Lower lobe of right lung (tissue), 2 donors: ENCODE results near the gene AKT2. TPM values are rescaled to one million over a fixed set of nuclear protein-coding genes. Genes with fewer than 3 reads are reported as not detected.

Experiments
- ATAC-seq, 2 donors: fragments of 200-7000 bp; cut with Tn5 transposase; one replicate each; pipeline ENCODE4 v1.9.1; 2020 to 2022; ENCODE audit warnings: mild to moderate bottlenecking in 2 of 2, moderate library complexity in 2 of 2
- DNase-seq: peaks from one replicate; pipeline ENCODE4 v3.0.0-alpha.2; 2020
- H3K27ac ChIP-seq: fragments of 200-600 bp; one replicate; pipeline ENCODE4 v1.8.0; 2022
- H3K27me3 ChIP-seq: fragments of 200-600 bp; one replicate; pipeline ENCODE4 v1.8.0; 2022; ENCODE audit warnings: low read depth
- H3K36me3 ChIP-seq: fragments of 200-600 bp; one replicate; pipeline ENCODE4 v1.8.0; 2022; ENCODE audit warnings: mild to moderate bottlenecking
- H3K4me1 ChIP-seq: fragments of 200-600 bp; one replicate; pipeline ENCODE4 v1.8.0; 2022
- H3K4me3 ChIP-seq: fragments of 200-600 bp; one replicate; pipeline ENCODE4 v1.8.0; 2022; ENCODE audit warnings: mild to moderate bottlenecking
- H3K9me3 ChIP-seq: fragments of 200-600 bp; one replicate; pipeline ENCODE4 v1.8.0; 2022
- CTCF ChIP-seq: fragments of 200-600 bp; IDR thresholded peaks from one replicate; pipeline ENCODE4 v1.8.0; 2022; ENCODE audit warnings: antibody characterized with exemption, mild to moderate bottlenecking
- intact Hi-C: fragments of 100-400 bp; cut with DNase I; formaldehyde crosslinking; loops from one replicate; pipeline ENCODE4 v1.11.0; 2022
- total RNA-seq: library from RNA; stranded (reverse); fragmentation: NEBNext Ultra II Directional; extraction: Animal tissue kit (Norgen Biotek cat#: 25700); gene quantifications from one replicate; pipeline ENCODE4 v1.2.1, GENCODE V29; 2021
- donor health status: DM: no; HTN: yes; CAD: no; lungs with severe emphysema.

The AKT2 gene
- total RNA-seq, 1 donor from 2014 or later, result 102 TPM

DNA sequence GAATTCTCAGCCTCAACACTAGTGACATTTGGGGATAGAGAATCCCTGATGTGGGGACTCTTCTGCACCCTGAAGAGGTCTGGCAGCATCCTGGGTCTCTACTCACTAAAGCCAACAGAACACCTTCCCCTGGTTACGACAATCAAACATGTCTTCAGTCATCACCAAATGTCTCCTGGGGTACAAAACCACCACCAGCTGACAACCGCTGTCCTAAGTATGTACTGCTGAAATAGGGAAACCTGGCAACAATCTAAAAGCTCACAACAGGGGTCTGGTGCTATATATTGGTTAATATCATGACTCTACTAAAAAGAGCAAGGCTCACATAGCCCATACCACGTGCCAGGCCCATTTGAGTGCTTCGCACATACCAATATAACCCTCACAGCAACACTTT is 13.4 kb downstream of the AKT2 start:
- DNase-seq, result no peak
- H3K36me3 ChIP-seq, result peaks cover 5% of the 10 kb centered on the region

DNA sequence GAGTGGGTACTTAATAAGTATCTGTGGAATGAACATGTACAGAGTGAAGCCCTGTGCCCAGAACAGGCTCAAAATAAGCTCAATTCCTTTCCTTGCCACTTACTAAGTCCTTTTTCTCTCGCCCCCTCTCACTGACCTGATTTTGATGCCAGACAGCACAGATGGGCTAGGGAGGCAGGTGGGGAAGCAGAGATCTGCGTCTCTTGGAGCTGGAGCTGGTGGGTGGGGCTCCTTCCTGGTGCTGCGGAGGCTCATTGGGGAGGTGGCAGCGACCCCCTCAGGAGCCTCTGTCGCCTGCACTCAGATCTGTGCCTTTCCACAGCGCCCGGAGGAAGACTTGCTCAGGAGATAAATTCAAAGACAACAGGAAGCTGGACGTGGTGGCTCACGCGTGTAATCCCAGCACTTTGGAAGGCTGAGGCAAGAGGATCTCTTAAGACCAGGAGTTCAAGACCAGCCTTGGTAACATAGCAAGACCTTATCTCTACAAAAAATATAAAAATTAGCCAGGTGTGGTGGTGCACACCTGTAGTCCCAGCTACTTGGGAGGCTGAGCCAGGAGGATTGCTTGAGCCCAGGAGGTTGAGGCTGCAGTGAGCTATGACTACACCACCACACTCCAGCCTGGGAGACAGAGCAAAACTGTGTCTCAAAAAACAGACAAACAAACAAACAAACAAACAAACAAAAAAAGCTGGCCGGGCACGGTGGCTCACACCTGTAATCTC is 14.6 kb downstream of the AKT2 start:
- Histone ChIP-seq H3K27ac (no peak overlapping the region), H3K27me3 (no peaks in the 10 kb centered on the region), H3K36me3 (peaks cover 5% of the 10 kb centered on the region), H3K4me3 (no peak overlapping the region), H3K4me1 (peaks cover 28% of the 10 kb centered on the region), H3K9me3 (no peaks in the 10 kb centered on the region)
- TF ChIP-seq CTCF, result no peak
- ATAC-seq (no peak), DNase-seq (no peak)
- intact Hi-C loops, result no loop called here

More for the DNA sequence above, 13.4 kb downstream of the AKT2 start:
- TF ChIP-seq CTCF, result no peak
- Histone ChIP-seq H3K4me1 (peaks cover 21% of the 10 kb centered on the region), H3K27me3 (no peaks in the 10 kb centered on the region), H3K27ac (no peak overlapping the region), H3K9me3 (no peaks in the 10 kb centered on the region), H3K4me3 (no peak overlapping the region)
- intact Hi-C loops, result no loop called here
- no peak for ATAC-seq

- no peaks in the 10 kb centered on the region for H3K27me3 ChIP-seq
- H3K27ac ChIP-seq, result no peak overlapping the region
- peaks cover 11% of the 10 kb centered on the region for H3K36me3 ChIP-seq
- no peaks in the 10 kb centered on the region for H3K9me3 ChIP-seq
- DNase-seq, result no peak
- H3K4me3 ChIP-seq, result no peak overlapping the region
- no peak for ATAC-seq
- peaks cover 18% of the 10 kb centered on the region for H3K4me1 ChIP-seq
- intact Hi-C loops, result no loop called here
- TF ChIP-seq CTCF, result no peak
Observed at GRCh38 chr19:40269216-40269940, 15.8 kb downstream of the AKT2 start.

GRCh38 chr19:40267601-40267997 is 17.5 kb downstream of the AKT2 start:
- no peak overlapping the region for H3K27ac ChIP-seq
- ATAC-seq (no peak), DNase-seq (no peak)
- peaks cover 28% of the 10 kb centered on the region for H3K36me3 ChIP-seq
- no peaks in the 10 kb centered on the region for H3K9me3 ChIP-seq
- intact Hi-C loops, result no loop called here
- no peaks in the 10 kb centered on the region for H3K27me3 ChIP-seq
- peaks cover 14% of the 10 kb centered on the region for H3K4me1 ChIP-seq
- no peak for TF ChIP-seq CTCF
- no peak overlapping the region for H3K4me3 ChIP-seq

- H3K36me3 ChIP-seq, result peaks cover 30% of the 10 kb centered on the region
- no peak for TF ChIP-seq CTCF
- no peak overlapping the region for H3K27ac ChIP-seq
- no peaks in the 10 kb centered on the region for H3K27me3 ChIP-seq
- ATAC-seq (peak; percentile 9 to 58), DNase-seq (no peak)
- H3K4me1 ChIP-seq, result peaks cover 14% of the 10 kb centered on the region
- no peak overlapping the region for H3K4me3 ChIP-seq
- intact Hi-C loops, result no loop called here
- no peaks in the 10 kb centered on the region for H3K9me3 ChIP-seq
Observed at GRCh38 chr19:40266912-40267600, 18.1 kb downstream of the AKT2 start.
